ENCODE measurements around the gene BCL2L13. TPM values are rescaled to one million over a fixed set of nuclear protein-coding genes. Genes with fewer than 3 reads are reported as not detected.

Gene BCL2L13
- total RNA-seq, 1 experiment from 2014 or later = 26.0 TPM

- no peak overlapping the region for H3T11ph ChIP-seq (ENCODE audit: low read length)
- H3K56ac ChIP-seq (ENCODE audit: insufficient read length, low read depth, low read length) = no peak overlapping the region
- H3K27ac Mint-ChIP-seq = peak overlapping the region; percentile 96 to 99 (median 98)
- no peak overlapping the region for H4K5ac ChIP-seq (ENCODE audit: insufficient read length, low read depth, low read length)
- peaks cover 6% of the 10 kb centered on the region for H3K23me2 ChIP-seq (ENCODE audit: insufficient read length, low read depth, low read length, poor library complexity, severe bottlenecking)
- no peaks in the 10 kb centered on the region for H3K27me3 ChIP-seq (ENCODE audit: insufficient read depth, low read length)
- no peak overlapping the region for H4K91ac ChIP-seq (ENCODE audit: insufficient read length, low read depth, low read length)
- no peak overlapping the region for H2BK12ac ChIP-seq (ENCODE audit: insufficient read length, low read depth, low read length)
- H3K9me3 Mint-ChIP-seq = peaks cover 2 to 4% of the 10 kb centered on the region in 2 experiments; a peak in 1 of 5 replicates
- no peak for DNase-seq
- H3K79me1 ChIP-seq (ENCODE audit: insufficient read depth, low read depth, low read length, poor library complexity, severe bottlenecking) = no peaks in the 10 kb centered on the region
- no peak overlapping the region for H2BK120ac ChIP-seq (ENCODE audit: low read depth, low read length, poor library complexity, severe bottlenecking)
- H4K20me1 ChIP-seq (ENCODE audit: control insufficient read depth, insufficient read depth, insufficient read length) = no peaks in the 10 kb centered on the region
- H3K4me1 ChIP-seq (ENCODE audit: insufficient read depth, low read length) = no peaks in the 10 kb centered on the region; the same call in 1 of the 2 replicates
- no peak for TF ChIP-seq CTCF (conservative IDR thresholded peaks at IDR 0.05)
- H2BK15ac ChIP-seq (ENCODE audit: low read depth, low read length) = no peak overlapping the region
- H2BK20ac ChIP-seq (ENCODE audit: low read depth, low read length, poor library complexity, severe bottlenecking) = no peak overlapping the region
- no peak overlapping the region for H2AK5ac ChIP-seq (ENCODE audit: insufficient read length, low read length)
- peaks cover 6 to 18% of the 10 kb centered on the region in 2 experiments for H3K4me1 Mint-ChIP-seq
- H3K27me3 Mint-ChIP-seq (ENCODE audit: low read depth) = no peaks in the 10 kb centered on the region
- H3K18ac ChIP-seq (ENCODE audit: insufficient read length, low read depth, low read length) = no peak overlapping the region
- H3K36me3 Mint-ChIP-seq (ENCODE audit: insufficient read depth in 1 of 3, low read depth in 3 of 3) = peaks cover 10 to 16% (median 12%) of the 10 kb centered on the region in 3 experiments
- no peak overlapping the region for H4K8ac ChIP-seq (replicated peaks; ENCODE audit: insufficient read length, low read depth, low read length)
- no peak overlapping the region for H2BK5ac ChIP-seq (ENCODE audit: insufficient read length, low read length)
- H3K4me2 ChIP-seq (ENCODE audit: insufficient read depth, insufficient read length, low read length) = peak overlapping the region; percentile 79
- H3K79me2 ChIP-seq (ENCODE audit: insufficient read depth, low read length) = 0 out of 2 replicates have a peak, but pooled peaks cover 3% of the 10 kb centered on the region
- peak overlapping the region; percentile 83 for H3K9ac ChIP-seq (ENCODE audit: extremely low read depth, insufficient read length, low read length)
- WGBS (ENCODE audit: extremely low coverage, insufficient read length, low lambda C conversion rate) = no CpG with 5 or more reads among the region's 10 CpGs
- no peak overlapping the region for H2AFZ ChIP-seq (ENCODE audit: low read length)
- peak overlapping the region; percentile 84 to 90 for H3K4me3 Mint-ChIP-seq
- H3K14ac ChIP-seq (ENCODE audit: insufficient read depth, low read length) = peak overlapping the region; percentile 41; the same call in 1 of the 2 replicates
- no peaks in the 10 kb centered on the region for H3K9me3 ChIP-seq (ENCODE audit: control insufficient read depth, low read depth, low read length)
- no peak overlapping the region for H3K23ac ChIP-seq (ENCODE audit: insufficient read length, low read depth, low read length)
- H3K27ac ChIP-seq (ENCODE audit: insufficient read length, low read depth, low read length) = peak overlapping the region; percentile 88
- H3K4ac ChIP-seq (ENCODE audit: low read depth, low read length) = no peak overlapping the region
Observed at GRCh38 chr22:17637490-17638181, 921 bp upstream of the BCL2L13 start.
